CD14-positive monocyte (primary cell): ENCODE measurements around the gene OSBPL9. TPM values are rescaled to one million over a fixed set of nuclear protein-coding genes. Genes with fewer than 3 reads are reported as not detected.

Experiments used
- DNase-seq, 3 donors: peaks; one replicate each; pipeline ENCODE4 v3.0.0-alpha.2; 2011 to 2022
- H2AFZ ChIP-seq: 2 replicates; pipeline ENCODE4 v1.6.0; 2012; ENCODE audit warnings: mild to moderate bottlenecking, low read depth, low read length, inconsistent platforms; ENCODE audit not compliant: insufficient read depth, poor library complexity, severe bottlenecking
- H3K27ac ChIP-seq, 2 donors: 1 replicate in 1 of 2; 2 replicates in 1 of 2; pipeline ENCODE4 v1.5.1; 2012 to 2013; ENCODE audit warnings: low read length in 2 of 2, control low read depth in 1 of 2, inconsistent platforms in 1 of 2, low read depth in 1 of 2, mild to moderate bottlenecking in 1 of 2
- H3K27me3 ChIP-seq, 2 donors: one replicate each; pipeline versions ENCODE4 v1.6.0 to v1.6.1; 2011 to 2013; ENCODE audit warnings: low read length in 2 of 2; ENCODE audit not compliant: control insufficient read depth in 2 of 2, insufficient read depth in 2 of 2
- H3K36me3 ChIP-seq, 2 donors: replicated peaks in 1 of 2; 1 replicate in 1 of 2; 2 replicates in 1 of 2; pipeline versions ENCODE4 v1.5.1 to v1.6.1; 2012 to 2013; ENCODE audit warnings: low read length in 2 of 2, control low read depth in 1 of 2, inconsistent platforms in 1 of 2, mild to moderate bottlenecking in 1 of 2; ENCODE audit not compliant: insufficient read depth in 2 of 2, control insufficient read depth in 1 of 2
- H3K4me1 ChIP-seq, 2 donors: 1 replicate in 1 of 2; 2 replicates in 1 of 2; pipeline versions ENCODE4 v1.5.1 to v1.6.1; 2012 to 2013; ENCODE audit warnings: low read length in 2 of 2, control low read depth in 1 of 2, inconsistent platforms in 1 of 2, mild to moderate bottlenecking in 1 of 2, moderate library complexity in 1 of 2; ENCODE audit not compliant: insufficient read depth in 2 of 2, control insufficient read depth in 1 of 2
- H3K4me2 ChIP-seq: replicated peaks from 2 replicates; pipeline ENCODE3; 2012; ENCODE audit warnings: low read length, moderate library complexity, mild to moderate bottlenecking; ENCODE audit not compliant: poor library complexity, severe bottlenecking; ENCODE audit errors: extremely low read depth
- H3K4me3 ChIP-seq, 3 experiments: fragments of 200-600 bp in 1 of 3; sonication (generic) in 1 of 3; replicated peaks in 1 of 3; 1 replicate in 2 of 3; 2 replicates in 1 of 3; pipeline ENCODE4 v1.5.1; 2011 to 2013; ENCODE audit warnings: low read length in 3 of 3, mild to moderate bottlenecking in 3 of 3, control low read depth in 2 of 3, low read depth in 2 of 3, inconsistent platforms in 1 of 3, moderate library complexity in 1 of 3
- H3K79me2 ChIP-seq: 2 replicates; pipeline ENCODE4 v1.6.0; 2012; ENCODE audit warnings: mild to moderate bottlenecking, control low read depth, inconsistent platforms, low read length, moderate library complexity; ENCODE audit not compliant: insufficient read depth
- H3K9ac ChIP-seq: 2 replicates; pipeline ENCODE4 v1.6.0; 2017; ENCODE audit warnings: low read length, mild to moderate bottlenecking; ENCODE audit not compliant: insufficient read depth, poor library complexity, severe bottlenecking
- H3K9me3 ChIP-seq, 2 donors: replicated peaks in 1 of 2; 1 replicate in 1 of 2; 2 replicates in 1 of 2; pipeline versions ENCODE4 v1.5.1 to v1.6.1; 2012 to 2013; ENCODE audit warnings: low read length in 2 of 2, control low read depth in 1 of 2; ENCODE audit not compliant: control insufficient read depth in 1 of 2, insufficient read depth in 1 of 2
- H4K20me1 ChIP-seq: 2 replicates; pipeline ENCODE4 v1.6.0; 2012; ENCODE audit warnings: mild to moderate bottlenecking, low read length, control low read depth, moderate library complexity; ENCODE audit not compliant: insufficient read depth
- H3K27ac Mint-ChIP-seq, 7 donors: one replicate each; pipeline ENCODE4 v1.8.0; 2020; ENCODE audit warnings: mild to moderate bottlenecking in 7 of 7, mixed read lengths in 7 of 7, moderate library complexity in 6 of 7, inconsistent platforms in 2 of 7
- H3K27me3 Mint-ChIP-seq, 3 donors: one replicate each; pipeline ENCODE4 v1.8.0; 2021 to 2022; ENCODE audit warnings: low read depth in 3 of 3, mild to moderate bottlenecking in 3 of 3, mixed read lengths in 3 of 3, moderate library complexity in 3 of 3, inconsistent platforms in 1 of 3
- H3K36me3 Mint-ChIP-seq, 2 donors: one replicate each; pipeline ENCODE4 v1.8.0; 2020; ENCODE audit warnings: mixed read lengths in 2 of 2, inconsistent platforms in 1 of 2, mild to moderate bottlenecking in 1 of 2
- H3K4me1 Mint-ChIP-seq: one replicate; pipeline ENCODE4 v1.8.0; 2020; ENCODE audit warnings: mild to moderate bottlenecking, mixed read lengths
- H3K4me3 Mint-ChIP-seq, 2 donors: one replicate each; pipeline ENCODE4 v1.8.0; 2020; ENCODE audit warnings: mild to moderate bottlenecking in 2 of 2, mixed read lengths in 2 of 2, moderate library complexity in 1 of 2
- H3K9me3 Mint-ChIP-seq, 7 donors: one replicate each; pipeline ENCODE4 v1.8.0; 2020 to 2022; ENCODE audit warnings: mixed read lengths in 7 of 7, mild to moderate bottlenecking in 6 of 7, moderate library complexity in 6 of 7, inconsistent platforms in 2 of 7
- WGBS: methylation state at CpG from one replicate; pipeline ENCODE4 v1.1.5; 2013; ENCODE audit warnings: missing lambda C conversion rate; ENCODE audit not compliant: insufficient coverage; 5-methylcytosine and 5-hydroxymethylcytosine counted together
- intact Hi-C, 2 donors: fragments of 100-400 bp; cut with micrococcal nuclease; formaldehyde crosslinking; loops; one replicate each; pipeline versions ENCODE4 v1.15.0 to v1.15.1; 2023
- polyA plus RNA-seq, 3 donors: library from polyadenylated mRNA; depleted of rRNA in 1 of 3; unstranded in 2 of 3; stranded (reverse) in 1 of 3; fragments of 300-500 nt in 2 of 3; fragments of >200 nt in 1 of 3; fragmentation: Illumina TruSeq in 2 of 3; gene quantifications; 1 replicate in 2 of 3; 2 replicates in 1 of 3; pipeline ENCODE4 v1.2.3, GENCODE V29; 2012 to 2021
- TF ChIP-seq, protein P1 (sequence below): fragments of 200-600 bp; IDR thresholded peaks from one replicate; pipeline ENCODE4 v1.8.0; 2022; ENCODE audit warnings: antibody characterized with exemption, mild to moderate bottlenecking

OSBPL9 gene
- polyA plus RNA-seq, 3 donors: 22.2 to 41.4 (median 31.3) TPM

- H3K9me3 ChIP-seq: no peaks in the 10 kb centered on the region
- intact Hi-C loops: no loop called here
- Mint-ChIP-seq H3K27ac (peak overlapping the region in 2 of 7 donors; percentile 56 to 64), H3K4me1 (peaks cover 24% of the 10 kb centered on the region), H3K27me3 (no peaks in the 10 kb centered on the region), H3K4me3 (no peak overlapping the region), H3K9me3 (peaks cover 0 to 2% (median 0%) of the 10 kb centered on the region in 7 donors), H3K36me3 (peaks cover 15 to 20% of the 10 kb centered on the region in 2 donors)
- TF ChIP-seq, protein P1, sequence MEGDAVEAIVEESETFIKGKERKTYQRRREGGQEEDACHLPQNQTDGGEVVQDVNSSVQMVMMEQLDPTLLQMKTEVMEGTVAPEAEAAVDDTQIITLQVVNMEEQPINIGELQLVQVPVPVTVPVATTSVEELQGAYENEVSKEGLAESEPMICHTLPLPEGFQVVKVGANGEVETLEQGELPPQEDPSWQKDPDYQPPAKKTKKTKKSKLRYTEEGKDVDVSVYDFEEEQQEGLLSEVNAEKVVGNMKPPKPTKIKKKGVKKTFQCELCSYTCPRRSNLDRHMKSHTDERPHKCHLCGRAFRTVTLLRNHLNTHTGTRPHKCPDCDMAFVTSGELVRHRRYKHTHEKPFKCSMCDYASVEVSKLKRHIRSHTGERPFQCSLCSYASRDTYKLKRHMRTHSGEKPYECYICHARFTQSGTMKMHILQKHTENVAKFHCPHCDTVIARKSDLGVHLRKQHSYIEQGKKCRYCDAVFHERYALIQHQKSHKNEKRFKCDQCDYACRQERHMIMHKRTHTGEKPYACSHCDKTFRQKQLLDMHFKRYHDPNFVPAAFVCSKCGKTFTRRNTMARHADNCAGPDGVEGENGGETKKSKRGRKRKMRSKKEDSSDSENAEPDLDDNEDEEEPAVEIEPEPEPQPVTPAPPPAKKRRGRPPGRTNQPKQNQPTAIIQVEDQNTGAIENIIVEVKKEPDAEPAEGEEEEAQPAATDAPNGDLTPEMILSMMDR: no peak
- H3K9ac ChIP-seq: no peak overlapping the region
- peaks cover 51% of the 10 kb centered on the region for H4K20me1 ChIP-seq
- H3K36me3 ChIP-seq: peaks cover 0 to 4% of the 10 kb centered on the region in 2 donors
- H3K4me3 ChIP-seq: no peak overlapping the region
- H3K79me2 ChIP-seq: peaks cover 11% of the 10 kb centered on the region
- H3K4me1 ChIP-seq: peaks cover 12 to 15% of the 10 kb centered on the region in 2 donors
- H2AFZ ChIP-seq: no peak overlapping the region
- no peaks in the 10 kb centered on the region for H3K27me3 ChIP-seq
- no peak overlapping the region for H3K4me2 ChIP-seq
- WGBS: 100% methylated on average over 5 of the region's 6 CpGs
- no peak overlapping the region for H3K27ac ChIP-seq
- no peak for DNase-seq
Measured at GRCh38 chr1:51664421-51665240, 47.7 kb downstream of the OSBPL9 start.

GRCh38 chr1:51666478-51666877, 49.6 kb downstream of the OSBPL9 start:
- peaks cover 24% of the 10 kb centered on the region for H3K4me1 Mint-ChIP-seq
- H3K4me3 ChIP-seq: no peak overlapping the region
- no peak overlapping the region for H3K4me2 ChIP-seq
- H3K9ac ChIP-seq: no peak overlapping the region
- peaks cover 12 to 15% of the 10 kb centered on the region in 2 donors for H3K4me1 ChIP-seq
- H3K79me2 ChIP-seq: peaks cover 11% of the 10 kb centered on the region
- H3K4me3 Mint-ChIP-seq: no peak overlapping the region
- H3K27me3 Mint-ChIP-seq: no peaks in the 10 kb centered on the region
- WGBS: 0% methylated on average over 1 of the region's 2 CpGs
- peaks cover 46% of the 10 kb centered on the region for H4K20me1 ChIP-seq
- peak overlapping the region in 1 of 2 donors; percentile 62 for H3K27ac ChIP-seq
- TF ChIP-seq, protein P1: no peak
- H2AFZ ChIP-seq: no peak overlapping the region
- peaks cover 0 to 2% (median 0%) of the 10 kb centered on the region in 7 donors for H3K9me3 Mint-ChIP-seq
- intact Hi-C loops: no loop called here
- peak overlapping the region; percentile 87 to 93 (median 90) for H3K27ac Mint-ChIP-seq
- H3K36me3 Mint-ChIP-seq: peaks cover 12 to 16% of the 10 kb centered on the region in 2 donors
- DNase-seq: peak; percentile 62 to 68 (median 67)
- peaks cover 0 to 10% of the 10 kb centered on the region in 2 donors for H3K36me3 ChIP-seq
- no peaks in the 10 kb centered on the region for H3K27me3 ChIP-seq
- H3K9me3 ChIP-seq: no peaks in the 10 kb centered on the region
